Measurements from ENCODE around the gene WDFY4.

Gene WDFY4

DNA sequence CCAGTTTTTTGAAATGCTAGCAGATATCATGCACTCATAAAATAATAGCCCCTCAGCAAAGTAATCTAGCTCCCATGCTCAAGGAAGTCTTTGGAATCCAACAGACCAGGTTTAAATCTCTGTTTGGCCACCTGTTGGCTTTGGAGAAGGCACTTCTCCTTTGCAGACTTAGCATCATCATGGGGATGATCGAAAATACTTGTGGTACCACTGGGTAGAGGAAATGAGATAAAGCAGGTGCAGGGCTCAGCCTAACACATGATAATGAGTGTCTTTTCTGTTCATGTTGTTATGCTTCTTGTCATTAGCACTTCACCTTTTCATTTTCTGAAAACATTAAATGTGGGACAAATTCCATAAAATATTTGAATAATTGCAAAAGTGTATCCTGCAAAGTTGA is 187.6 kb downstream of the WDFY4 start:
- DNase-seq (ENCODE audit: low read depth in 2 of 3, low spot score in 1 of 3), result no peak

DNA sequence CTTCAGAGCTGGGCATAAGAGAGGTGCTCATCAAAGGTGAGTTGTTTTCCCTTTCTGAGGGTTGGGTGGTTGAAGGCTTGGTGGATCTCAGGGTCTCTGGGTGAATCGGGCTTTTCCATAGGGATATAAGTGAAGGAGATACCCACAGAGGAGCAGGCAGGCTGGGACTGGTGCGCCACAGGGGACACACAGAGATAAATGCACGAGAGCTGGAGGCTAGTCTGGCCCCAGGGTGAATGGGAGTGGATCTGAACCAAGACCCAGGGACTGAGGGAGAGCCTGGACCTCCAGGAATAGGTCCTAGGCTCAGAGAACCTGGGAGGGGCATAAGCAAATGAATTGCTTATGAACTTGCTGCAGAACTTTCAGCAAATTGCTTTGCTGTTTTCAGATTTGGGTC is 193.4 kb downstream of the WDFY4 start:
- DNase-seq (ENCODE audit: low read depth in 2 of 3, low spot score in 1 of 3), result no peak

DNA sequence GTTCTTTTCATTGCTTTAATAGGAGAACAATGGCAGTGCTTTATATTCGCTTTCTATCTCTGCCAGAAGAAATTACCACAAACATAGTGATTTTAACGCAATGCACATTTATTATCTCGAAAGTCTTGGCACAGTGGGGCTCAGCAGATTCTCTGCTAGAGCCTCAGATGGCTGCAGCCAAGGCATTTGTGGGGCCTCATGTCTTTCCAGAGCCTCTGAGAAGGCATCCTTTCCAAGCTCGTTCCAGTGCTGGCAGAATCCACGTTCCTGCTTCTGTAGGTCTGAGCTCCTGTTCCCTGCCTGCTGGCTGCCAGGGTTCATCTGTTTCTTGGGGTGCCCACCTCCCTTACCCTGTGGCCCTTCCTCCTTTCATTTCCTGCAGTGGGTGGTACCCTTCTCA is 194.8 kb downstream of the WDFY4 start:
- DNase-seq (ENCODE audit: low read depth in 2 of 3, low spot score in 1 of 3), result no peak

DNA sequence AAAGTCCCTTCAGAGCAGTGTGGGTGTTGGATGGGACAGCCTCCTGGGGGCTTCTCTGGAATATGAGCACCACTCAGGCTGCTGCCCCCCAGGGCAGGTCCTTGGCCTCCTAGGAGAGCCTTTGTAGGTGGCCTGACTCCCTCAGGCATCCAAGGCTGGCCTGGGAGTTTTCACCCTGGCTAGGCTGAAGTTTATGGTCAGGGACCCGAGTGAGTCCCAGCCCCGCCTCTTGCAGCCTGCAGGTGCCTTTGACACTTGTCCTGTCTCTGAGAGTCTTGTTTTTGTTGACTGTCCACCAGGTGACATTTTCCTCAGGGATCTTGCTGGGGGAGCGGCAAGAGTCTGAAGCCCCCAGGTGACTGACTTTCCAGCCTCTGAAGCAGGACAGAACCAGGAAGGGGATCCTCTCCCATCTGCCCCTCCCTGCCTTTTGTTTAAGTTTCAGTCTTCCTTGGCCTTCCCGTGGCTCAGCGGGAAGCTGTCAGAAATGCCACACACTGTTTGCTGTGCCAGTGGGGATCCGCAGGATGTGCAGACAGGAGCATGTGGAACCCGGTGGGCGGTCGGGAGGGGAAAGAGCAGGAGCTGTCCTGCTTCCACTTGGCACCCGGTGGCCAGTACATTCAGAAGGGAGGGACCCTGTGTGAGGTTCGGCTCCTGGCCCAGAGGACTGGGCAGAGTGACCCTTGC is 195.5 kb downstream of the WDFY4 start:
- DNase-seq (ENCODE audit: low read depth in 2 of 3, low spot score in 1 of 3), result no peak

DNA sequence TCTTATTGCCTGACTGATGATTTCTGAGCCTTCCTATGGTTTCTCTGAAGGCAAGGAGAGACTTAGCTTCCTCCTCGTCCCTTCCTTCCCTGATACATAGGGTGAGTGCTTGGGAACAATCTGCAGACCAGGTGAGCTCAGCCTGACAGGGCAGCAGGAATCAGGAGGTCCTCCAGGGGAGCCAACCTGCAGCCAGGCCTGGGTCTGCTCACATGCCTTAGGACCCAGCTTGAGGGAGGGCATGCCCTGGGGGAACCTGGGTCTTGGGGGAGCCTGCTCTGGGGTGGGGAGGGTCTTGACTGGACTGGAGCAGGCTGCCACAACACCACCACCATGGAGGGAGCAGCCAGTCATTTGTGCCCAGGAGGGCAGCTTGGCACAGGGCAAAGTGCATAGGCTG is 197.3 kb downstream of the WDFY4 start:
- DNase-seq (ENCODE audit: low read depth in 2 of 3, low spot score in 1 of 3), result no peak

DNA sequence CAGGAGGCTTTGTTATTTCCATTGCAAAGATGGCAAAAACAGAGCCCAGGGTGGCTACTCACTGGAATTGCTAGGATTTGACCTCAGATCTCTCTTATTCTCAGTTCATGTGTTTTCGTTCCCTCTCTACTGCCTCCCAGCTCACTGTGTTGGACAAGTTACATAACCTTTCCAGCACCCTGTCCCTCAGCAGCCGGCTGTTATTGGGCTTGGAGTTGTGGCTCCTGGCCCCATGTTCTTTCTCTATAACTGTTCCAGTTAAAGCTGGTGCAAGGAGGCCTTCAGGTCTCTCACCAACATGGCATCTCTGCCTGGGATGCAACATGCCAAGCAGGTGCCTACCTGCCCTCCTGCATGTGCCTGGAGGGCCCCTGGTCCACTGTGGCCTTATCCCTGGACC is 198.2 kb downstream of the WDFY4 start:
- DNase-seq (ENCODE audit: low read depth in 2 of 3, low spot score in 1 of 3), result no peak

DNA sequence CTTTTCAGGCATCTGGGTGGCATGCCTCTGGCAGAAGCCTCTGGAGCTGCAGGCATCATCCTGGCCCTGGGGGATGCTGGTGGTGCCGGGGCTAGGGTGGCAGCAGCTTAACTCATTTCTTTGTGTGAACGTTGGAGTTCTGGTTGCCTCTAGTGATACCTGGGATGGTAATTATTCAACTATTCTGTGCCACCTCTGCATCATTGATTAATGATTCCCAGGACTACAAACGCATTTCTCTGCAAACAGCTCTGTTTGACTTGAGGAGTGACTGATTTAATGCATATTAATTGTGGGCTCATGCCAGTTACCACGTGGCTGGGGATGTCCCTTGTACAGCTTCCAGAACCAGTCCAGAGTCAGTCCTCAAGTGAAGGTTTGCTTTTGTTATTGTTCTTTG is 199.0 kb downstream of the WDFY4 start:
- DNase-seq (ENCODE audit: low read depth in 2 of 3, low spot score in 1 of 3), result no peak

DNA sequence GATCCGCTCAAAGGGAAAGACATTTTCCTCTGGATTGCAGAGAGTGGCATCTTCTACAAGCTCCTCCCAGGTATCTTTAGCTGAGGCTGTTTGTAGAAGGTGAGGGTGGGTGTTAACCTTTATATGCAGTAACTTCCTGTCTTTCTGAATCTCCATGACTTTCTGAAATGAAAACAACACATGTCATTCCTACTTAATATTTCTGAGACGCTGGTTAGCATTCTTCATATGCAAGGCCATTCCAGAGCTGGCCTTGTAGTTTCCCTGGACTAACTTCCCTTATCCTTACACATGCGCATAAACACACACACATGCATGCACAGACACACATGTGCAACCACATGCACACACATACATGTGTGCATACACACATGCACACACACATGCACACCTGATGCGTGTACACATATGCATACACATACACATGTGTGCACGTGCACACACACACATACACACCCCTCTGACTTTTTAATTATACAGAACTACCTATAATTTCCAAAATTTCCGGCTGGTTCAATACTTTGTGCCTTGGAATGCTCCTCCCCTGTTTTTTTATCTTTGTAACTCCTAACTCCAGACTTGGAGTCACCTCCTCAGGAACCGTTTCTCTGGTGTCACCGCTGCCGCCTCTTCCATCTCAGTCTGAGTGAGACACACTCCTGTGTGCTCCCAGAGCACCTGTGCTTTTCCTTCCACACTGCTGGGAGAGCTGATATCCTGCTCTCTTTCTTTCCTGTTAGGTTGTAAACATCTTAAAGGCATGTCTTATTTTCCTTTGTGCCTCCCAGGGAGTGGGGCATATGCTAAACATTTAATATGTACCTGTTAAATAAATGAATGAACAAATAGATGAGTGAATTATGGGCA is 199.7 kb downstream of the WDFY4 start:
- no peak for DNase-seq (ENCODE audit: low read depth in 2 of 3, low spot score in 1 of 3)

DNA sequence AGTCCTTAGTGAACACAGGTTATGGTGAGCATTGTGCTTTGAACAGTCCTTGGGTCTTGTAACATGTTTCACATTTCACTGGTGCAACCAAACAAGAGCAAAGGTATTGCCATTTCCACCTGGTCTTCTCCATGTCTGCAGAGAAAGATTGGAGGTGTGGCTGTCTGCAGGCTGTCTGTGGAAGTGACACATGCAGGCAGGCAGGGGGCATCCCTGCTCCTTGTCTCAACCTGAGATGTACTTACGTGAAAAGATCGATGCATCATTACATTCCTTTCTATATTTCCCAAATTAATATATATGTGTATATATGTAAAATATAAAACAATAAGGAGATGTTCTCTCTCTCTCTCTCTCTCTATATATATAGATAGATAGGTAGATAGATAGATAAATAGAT is 200.7 kb downstream of the WDFY4 start:
- no peak for DNase-seq (ENCODE audit: low read depth in 2 of 3, low spot score in 1 of 3)

DNA sequence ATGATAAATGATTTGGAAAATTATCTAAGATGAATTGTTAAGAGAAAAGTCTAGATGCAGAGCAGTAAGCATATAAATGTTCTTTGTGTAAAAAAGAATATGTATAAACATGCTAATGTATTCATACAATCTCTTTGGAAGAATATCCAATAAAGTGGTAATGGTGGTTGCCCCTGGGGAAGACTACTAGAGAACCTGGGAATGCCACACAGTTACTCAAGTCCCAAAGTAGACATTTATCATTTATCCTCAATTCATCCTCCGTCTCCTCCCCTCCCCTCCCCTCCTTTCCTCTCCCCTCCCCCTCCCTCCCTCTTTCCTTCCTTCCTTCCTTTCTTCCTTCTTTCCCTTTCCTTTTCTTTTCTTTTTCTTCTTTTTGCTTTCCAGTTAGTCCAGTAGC is 203.3 kb downstream of the WDFY4 start:
- DNase-seq (ENCODE audit: low read depth in 2 of 3, low spot score in 1 of 3), result no peak

DNA sequence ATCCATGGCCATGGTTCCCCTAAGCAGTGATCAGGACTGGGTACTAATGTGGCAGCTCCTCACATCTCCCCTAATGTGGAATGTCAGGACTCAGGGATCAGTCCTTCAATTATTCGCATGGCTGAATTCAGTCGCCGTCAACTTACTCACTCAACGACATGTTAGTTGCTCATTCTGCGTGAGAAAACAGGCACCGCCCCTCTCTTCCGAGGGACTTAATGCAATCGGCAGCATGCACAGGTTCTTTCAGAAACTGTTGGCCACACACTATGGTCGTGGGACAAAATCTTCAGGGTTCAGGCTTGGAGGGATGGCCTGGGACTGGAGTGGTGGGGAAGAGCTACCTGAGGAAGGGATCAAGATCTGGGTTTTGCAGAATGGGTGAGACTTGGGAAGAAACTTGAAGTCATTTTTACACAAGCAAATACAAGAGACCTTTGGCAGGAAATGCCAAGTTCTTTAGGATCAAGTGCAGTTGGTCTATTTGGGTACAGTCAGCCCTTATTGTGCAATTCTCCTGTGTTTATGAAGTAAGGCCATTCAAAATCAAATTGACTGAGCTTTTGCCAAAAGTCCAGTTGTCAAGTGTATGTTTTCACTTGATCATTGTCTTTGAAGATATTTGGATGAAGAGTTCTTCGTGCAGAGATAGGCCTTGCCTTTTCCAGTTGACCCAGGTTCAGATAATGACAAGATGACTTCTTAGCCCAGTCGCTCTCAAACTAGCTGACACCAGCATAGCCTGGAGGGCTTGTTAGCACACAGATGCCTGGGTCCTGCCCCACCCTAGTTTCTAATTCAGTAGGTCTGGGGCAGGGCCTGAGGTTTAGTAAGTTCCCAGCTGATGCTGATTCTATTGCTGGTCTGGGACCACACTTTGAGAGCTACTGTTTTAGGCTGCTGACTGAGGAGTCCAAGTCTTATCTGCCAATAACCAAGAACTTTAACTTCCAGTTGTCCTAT is 206.5 kb downstream of the WDFY4 start:
- no peak for DNase-seq (ENCODE audit: low read depth in 2 of 3, low spot score in 1 of 3)

DNA sequence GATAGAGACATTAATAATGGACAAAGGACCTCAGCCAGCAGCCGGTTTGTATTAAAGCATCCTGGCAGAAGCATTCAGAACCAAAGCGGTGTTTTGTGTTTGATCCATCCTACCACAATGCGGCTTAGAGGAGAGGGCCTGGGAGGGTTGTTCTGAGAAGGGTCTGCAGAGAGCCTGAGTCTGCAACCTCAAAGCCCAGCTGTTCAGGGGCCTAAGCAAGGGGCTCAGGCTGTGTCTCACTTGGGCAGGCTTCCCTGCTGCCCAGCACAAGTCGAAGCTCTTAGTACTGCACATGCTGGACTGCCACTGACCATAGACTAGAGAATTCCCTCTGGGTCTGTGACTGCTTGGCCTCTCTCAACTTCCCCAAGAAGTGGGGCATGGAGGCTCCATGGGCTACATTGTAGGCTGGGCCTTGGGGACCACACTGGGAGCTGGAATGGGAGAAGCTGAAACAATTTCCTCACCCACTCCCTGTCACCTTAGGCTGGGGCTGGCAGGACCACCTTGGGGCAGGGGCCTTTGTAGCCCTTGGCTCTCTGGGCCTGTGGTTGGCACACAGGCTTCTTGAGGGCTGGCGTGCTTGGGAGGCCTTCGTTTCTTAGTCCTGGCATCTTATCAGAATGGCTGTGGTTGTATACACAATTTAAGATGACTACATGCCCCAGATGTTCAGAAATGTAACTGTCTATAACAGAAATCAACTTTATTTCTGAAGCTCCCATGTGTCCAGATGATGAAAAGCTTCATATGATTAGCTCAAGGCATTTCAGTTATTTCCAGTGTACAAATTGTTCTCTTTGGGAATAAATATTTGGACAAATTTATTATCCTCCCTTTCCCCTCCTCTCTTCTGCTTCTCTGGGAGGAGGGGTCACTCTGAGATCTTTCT is 210.5 kb downstream of the WDFY4 start:
- DNase-seq (ENCODE audit: low read depth in 2 of 3, low spot score in 1 of 3), result no peak

DNA sequence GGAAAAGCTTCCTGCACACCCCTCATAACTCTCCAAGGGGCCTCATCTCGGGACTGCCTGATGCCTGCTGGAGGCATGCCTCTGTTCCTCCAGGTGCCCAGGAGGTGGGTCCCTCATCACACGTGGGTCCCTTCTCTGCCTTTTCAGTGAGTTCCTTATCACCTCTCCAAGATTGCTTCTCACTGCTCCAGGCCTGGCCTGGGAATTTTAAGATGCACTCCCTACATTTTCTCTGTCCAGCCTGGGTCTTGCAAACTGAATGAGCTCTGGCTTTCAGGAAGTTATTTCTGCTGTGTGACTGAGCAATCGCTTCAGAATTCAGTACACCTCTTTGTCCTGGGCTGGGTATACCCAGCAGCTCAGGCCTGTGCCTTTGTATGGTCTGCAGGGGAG is 211.1 kb downstream of the WDFY4 start:
- no peak for DNase-seq (ENCODE audit: low read depth in 2 of 3, low spot score in 1 of 3)

DNA sequence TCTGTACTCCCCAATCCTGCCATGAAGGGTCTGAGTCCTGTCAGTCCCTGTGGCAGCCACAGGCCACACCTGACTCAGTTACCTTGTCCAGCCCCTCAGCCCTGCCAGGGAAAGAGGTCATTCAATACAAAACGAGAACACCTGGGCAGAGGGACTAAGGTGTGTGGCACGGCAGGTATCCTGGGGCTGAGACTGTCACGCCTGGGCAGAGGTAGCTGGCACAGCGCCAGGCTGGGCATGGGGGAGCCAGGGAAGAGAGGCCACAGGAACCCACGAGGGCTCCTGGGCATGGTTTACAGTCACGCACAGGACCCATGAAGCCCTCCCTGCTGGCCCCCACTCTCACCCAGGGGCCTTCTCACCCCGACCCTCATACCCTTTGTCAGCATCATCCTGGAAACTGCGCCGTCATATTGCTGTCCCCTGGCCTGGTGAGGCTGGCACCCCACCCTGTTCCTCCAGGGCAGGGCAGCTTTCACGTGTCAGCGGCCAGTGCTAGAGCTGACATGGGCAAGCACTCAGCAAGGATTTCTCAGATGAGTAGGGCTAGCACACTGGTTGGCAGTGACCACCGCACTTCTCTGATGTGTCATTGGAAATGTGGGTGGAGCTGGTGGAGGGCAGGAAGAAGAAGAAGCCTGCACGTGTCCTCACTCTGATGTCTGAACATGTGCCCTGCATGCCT is 212.2 kb downstream of the WDFY4 start:
- no peak for DNase-seq (ENCODE audit: low read depth in 2 of 3, low spot score in 1 of 3)

DNA sequence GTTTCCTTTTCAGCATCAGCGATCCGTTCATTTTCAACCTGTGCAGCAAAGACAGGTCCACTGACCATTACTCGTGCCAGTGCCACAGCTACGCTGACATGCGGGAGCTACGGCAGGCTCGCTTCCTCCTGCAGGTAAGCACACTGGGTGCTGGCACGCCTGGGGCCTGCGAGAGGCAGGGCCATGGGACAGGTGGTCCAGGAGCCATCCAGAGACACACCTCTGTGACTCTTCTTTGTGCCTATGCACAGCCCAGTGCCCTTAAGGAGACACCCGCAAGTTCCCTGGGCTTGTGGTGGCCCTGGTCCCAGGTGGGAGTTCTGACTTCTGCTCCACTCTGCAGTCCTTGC is 212.7 kb downstream of the WDFY4 start:
- DNase-seq (ENCODE audit: low read depth in 2 of 3, low spot score in 1 of 3), result no peak

DNA sequence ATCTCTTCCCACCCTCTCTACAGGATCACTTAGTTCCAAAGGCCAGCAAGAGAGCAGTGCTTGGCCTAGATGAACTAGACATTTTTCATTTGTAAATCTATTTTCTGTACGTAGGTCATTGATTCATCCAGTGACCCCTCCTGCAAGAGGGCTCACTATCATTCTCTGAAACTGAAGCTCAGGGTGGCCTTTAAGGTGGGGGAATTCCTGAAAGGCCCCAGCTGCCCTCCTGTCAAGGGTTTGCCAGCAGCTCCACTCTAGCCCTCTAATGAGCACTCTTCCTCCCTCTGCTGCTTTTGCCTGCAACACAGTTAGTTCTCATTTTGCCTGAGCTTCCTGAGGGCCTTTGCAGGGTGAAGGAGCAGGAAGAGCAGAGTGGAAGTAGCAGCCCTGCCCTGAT is 213.8 kb downstream of the WDFY4 start:
- no peak for DNase-seq (ENCODE audit: low read depth in 2 of 3, low spot score in 1 of 3)

DNA sequence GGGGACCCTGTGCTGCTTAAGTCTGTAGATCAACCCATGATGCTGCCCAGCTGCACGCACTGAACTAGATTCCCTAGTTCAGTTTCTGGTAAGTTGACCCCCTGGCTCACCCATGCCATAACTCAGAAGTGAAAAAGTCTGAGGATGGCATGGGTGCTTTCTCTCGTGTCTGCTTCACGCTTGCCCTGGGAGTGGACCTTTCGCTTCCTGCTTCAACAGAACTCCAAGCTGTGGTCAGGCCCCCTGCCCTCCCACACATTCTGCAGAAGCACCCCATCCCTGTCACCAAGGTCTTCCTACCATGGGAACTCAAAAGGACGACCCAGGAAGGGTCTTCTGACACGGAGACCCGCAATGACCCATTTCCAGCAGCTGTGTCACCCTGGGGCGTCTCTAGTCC is 215.1 kb downstream of the WDFY4 start:
- DNase-seq (ENCODE audit: low read depth in 2 of 3, low spot score in 1 of 3), result no peak

DNA sequence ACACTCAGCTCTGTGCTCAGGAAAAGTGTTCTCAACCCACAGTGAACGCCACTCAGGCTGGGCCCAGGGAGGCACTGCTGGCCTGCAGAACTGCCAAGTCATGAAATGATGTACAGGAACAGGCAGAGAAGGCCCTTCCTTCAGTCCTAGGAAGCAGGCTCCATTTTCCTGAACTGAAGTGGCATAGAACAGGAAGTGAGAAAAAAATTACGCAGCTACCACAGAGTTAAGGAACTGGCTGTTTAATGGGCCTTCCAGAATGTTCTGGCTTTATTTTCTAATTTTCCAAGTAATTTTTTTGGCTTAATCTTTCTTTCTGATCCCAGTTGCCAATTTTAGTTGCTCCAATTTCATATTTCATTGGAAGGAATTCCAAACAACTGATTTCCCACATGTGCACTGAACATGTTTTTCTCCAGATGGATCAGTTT is 215.7 kb downstream of the WDFY4 start:
- no peak for DNase-seq (ENCODE audit: low read depth in 2 of 3, low spot score in 1 of 3)

DNA sequence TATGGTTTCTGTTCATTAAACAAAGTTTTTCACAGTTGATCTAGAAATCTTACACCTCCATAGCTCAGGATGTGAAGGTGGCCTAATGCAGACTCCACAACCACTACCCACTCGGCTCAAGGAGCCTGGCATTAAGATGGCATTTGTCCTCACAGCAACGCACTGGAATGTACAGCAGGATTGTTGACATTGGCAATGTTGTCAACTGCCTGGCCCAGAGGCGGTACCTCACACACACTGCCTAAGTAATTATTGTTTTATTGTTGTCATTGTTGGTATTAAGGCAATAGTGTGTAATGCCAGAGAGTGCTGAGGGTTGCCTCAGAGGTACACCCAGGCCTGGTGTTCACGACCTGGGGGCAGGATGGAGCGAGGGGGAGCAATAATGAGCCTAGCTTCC is 216.6 kb downstream of the WDFY4 start:
- no peak for DNase-seq (ENCODE audit: low read depth in 2 of 3, low spot score in 1 of 3)

DNA sequence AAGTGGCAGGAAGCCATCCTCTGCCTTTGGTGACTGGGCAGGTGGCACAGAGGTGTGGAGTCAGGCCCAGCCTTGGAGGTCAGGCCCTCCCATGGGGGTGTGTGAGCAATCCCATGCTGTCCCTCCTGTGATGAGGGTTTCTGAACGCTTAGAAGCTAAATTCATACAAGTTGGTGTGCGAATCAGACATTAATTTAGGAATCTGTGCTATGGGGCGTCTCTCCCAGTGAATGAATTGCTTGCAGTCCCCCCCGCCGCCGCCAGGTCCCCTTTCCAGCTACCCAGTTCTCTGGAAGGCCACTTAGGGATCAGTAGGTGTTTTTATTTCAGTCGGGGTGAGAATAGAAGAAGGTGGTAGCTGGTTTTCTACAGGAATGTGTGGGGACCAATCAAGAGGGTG is 217.4 kb downstream of the WDFY4 start:
- DNase-seq (ENCODE audit: low read depth in 2 of 3, low spot score in 1 of 3), result no peak
